HG03060 (cell line): Measurements from ENCODE around the gene SERINC4.
"Not testable (repeated sequence)": the region's sequence is repeated elsewhere in the genome, so short reads cannot be mapped to it uniquely, and the experiment has no call there.

ENCODE experiments used
- ATAC-seq: cut with Tn5 transposase; IDR thresholded peaks from one replicate; pipeline ENCODE4 v1.9.1; 2021; ENCODE audit warnings: low read depth, moderate number of reproducible peaks; ENCODE audit not compliant: unreplicated experiment

Gene SERINC4

DNA sequence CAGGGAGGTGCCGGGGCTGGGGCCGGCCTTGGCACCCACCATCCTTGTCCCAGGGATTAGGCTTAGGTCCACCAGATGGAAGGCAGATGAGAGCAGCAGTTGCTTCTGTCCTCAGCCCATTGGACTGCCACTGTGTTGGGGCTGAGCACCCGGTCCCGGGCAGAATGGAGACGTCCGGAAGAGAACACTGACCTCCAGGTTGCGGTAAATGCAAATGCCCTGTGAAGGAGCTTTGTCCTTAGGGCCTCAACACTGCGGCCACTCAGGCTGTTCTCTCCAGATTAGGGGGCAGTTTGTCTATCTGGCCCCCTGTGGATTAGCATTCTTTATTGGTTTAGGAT lies at the start of gene SERINC4:
Gene SERINC4, minus strand, starts transcription at position 276 of the 341 bp plus-strand sequence. Its CDS starts 234 bp downstream, at position 42.
- no peak for ATAC-seq

DNA sequence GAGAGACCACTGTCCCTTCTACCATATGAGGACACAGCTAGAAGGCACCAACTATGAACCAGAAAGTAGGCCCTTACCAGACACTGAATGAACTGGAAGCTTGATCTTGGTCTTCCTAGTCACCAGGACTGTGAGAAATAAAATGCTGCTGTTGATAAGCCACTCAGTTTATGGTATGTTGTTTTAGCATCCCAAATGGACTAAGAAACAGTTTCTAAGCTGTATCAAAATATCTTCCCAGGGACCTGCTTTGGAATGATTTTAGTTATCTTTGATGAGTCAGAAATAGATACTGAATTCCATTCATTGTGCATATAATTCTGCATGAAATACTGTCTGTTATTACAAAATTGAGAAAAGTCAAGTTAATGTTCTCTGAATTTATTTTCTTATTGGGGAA lies 45.4 kb upstream of the SERINC4 start:
- no peak for ATAC-seq

DNA sequence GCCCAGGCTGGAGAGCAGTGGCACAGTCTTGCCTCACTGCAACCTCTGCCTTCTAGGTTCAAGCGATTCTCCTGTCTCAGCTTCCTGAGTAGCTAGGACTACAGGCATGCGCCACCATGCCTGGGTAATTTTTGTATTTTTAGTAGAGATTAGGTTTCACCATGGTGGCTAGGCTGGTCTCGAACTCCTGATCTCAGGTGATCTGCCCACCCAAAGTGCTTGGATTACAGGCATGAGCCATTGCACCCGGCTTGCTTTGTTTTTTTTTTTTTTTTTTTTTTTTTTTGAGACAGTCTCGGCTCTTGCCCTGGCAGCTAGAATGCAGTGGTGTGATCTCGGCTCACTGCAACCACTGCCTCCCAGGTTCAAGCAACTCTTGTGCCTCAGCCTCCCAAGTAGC lies 32.5 kb upstream of the SERINC4 start:
- not testable (repeated sequence) for ATAC-seq

DNA sequence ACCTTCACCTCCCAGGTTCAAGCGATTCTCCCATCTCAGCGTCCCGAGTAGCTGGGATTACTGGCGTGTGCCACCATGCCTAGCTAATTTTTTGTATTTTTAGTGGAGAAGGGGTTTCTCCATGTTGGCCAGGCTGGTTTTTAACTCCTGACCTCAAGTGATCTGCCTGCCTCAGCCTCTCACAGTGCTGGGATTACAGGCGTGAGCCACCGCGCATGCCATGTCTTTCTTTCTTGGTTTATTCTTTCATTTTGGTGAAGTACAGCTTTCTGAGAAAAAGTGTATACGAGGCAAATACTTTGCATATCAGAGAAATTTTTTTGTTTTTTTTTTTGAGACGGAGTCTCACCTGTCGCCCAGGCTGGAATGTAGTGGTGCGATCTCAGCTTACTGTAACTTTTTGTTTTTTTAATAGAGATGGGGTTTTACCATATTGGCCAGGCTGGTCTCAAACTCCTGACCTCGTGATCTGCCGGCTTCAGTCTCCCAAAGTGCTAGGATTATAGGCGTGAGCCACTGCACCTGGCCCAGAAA lies 31.6 kb upstream of the SERINC4 start:
- not testable (repeated sequence) for ATAC-seq

DNA sequence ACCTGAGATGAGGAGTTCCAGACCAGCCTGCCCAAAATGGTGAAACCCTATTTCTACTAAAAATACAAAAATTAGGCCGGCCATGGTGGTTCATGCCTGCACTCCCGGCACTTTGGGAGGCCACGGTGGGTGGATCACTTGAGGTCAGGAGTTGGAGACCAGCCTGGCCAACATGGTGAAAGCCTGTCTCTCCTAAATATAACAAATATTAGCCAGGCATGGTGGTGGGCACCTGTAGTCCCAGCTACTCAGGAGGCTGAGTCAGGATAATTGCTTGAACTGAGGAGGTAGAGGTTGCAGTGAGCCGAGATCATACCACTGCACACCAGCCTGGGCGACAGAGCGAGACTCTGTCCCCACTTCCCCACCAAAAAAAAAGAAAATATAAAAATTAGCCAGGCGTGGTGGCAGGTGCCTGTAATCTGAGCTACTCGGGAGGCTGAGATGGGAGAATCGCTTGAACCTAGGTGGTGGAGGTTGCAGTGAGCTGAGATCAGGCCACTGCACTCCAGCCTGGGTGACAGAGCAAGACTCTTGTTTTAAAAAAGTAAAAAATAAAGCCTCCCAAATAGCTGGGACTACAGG lies 30.8 kb upstream of the SERINC4 start:
- ATAC-seq = not testable (repeated sequence)

DNA sequence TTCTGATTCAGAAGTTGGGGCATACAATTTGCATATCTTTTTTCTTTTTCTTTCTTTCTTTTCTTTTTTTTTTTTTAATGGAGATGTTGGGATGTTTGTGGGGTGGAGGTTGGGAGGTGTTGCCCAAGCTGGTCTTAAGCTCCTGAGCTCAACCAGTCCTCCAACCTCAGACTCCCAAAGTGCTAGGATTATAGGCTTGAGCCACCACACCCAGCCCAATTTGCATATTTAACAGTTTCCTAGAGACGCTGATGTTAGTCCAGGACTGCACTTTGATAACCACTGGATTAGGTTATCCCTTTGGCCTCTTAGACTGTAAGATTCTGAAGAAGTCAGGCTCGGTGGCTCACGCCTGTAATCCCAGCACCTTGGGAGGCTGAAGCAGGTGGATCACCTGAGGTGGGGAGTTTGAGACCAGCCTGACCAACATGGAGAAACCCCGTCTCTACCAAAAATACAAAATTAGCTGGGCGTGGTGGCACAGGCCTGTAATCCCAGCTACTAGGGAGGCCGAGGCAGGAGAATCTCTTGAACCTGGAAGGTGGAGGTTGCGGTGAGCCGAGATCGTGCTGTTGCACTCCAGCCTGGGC lies 30.0 kb upstream of the SERINC4 start:
- not testable (repeated sequence) for ATAC-seq

DNA sequence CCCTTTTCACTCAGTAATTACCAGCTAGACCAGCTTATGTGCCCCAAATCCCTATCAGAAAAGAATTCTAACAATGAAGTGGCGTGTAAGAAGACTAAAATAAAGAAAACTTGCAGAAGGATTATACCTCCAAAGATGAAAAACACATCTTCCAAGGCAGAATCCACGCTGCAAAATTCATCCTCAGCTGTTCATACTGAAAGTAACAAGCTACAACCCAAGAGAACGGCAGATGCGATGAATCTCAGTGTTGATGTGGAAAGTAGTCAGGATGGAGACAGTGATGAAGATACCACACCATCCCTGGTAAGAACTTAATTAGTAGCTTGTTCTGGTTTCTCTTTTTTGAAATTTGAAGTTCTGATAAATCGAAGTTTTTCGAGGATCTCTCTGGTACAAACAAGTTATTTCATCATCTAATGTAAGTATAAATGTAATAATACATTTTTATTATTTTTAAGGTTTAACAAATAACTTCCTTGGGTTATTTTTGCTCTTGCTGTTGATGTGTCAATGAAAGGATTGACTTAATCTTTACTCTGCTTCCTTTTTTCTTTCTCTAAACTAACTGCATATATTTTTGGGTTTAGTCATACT lies 28.1 kb upstream of the SERINC4 start:
- ATAC-seq = no peak

DNA sequence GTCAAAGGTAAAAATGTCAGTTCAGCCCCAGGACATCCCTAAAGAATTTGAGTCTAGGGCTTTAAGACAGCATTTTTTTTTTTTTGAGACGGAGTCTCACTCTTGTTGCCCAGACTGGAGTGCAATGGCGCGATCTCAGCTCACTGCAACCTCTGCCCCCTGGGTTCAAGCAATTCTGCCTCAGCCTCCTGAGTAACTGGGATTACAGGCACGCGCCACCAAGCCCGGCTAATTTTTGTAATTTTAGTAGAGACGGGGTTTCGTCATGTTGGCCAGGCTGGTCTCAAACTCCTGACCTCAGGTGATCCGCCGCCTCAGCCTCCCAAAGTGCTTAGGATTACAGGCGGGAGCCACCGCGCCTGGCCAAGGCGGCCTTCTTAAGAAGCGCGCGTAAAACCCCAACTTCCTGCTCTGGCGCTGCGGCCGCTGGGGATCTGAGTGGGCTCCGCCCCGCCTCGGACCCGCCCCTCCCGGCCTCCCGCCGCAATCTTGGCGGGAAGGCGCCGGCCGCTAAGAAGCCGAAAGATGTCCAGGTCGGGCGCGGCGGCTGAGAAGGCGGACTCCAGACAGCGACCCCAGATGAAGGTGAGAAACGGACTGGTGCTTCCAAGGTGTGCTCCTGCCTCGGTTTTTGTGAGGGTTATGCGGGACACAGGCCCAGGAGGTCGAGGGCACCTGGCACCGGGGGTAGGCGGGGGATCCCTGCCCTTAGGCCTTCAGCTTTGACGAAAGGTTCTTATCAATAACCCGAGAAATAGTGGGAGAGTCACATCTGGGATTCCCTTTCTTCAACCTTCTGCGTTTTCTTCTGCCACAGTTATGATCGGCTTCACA lies 26.7 kb upstream of the SERINC4 start, which contains the start of gene WDR76:
Gene WDR76, plus strand, starts transcription at position 495 of the 834 bp plus-strand sequence. Its CDS starts 31 bp downstream, at position 526.
- ATAC-seq = no peak

DNA sequence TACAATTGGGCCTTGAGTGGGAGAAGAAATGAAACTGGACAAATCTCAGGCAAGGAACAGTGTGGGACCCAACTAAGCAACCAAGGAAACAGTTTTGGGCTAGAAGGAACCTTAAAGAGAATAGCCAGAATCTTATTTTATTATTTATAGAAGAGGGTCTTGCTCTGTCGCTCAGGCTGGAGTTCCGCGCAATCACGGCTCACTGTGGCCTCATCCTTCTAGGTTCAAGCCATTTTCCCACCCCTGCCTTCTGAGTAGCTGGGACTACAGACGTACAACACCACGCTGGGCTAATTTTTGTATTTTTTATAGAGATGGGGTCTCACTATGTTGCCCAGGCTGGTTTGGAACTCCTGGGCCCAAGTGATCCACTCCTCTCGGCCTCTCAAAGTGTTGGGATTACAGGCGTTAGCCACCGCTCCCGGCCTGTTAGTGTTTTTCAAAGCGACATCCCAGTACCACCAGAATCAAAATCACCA lies 26.0 kb upstream of the SERINC4 start:
- ATAC-seq = no peak

DNA sequence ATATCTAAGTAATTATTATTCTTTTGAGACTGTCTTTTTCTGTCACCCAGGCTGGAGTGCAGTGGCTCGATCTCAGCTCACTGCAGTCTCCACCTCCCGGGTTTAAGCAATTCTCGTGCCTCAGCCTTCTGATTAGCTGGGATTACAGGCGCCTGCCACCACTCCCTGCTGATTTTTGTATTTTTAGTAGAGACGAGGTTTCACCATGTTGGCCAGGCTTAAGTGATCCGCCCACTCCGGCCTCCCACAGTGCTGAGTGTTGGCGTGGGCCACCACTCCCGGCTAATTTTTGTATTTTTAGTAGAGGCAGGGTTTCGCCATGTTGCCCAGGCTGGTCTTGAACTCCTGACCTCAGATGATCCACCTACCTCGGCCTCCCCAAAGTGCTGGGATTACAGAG lies 25.3 kb upstream of the SERINC4 start:
- not testable (repeated sequence) for ATAC-seq

DNA sequence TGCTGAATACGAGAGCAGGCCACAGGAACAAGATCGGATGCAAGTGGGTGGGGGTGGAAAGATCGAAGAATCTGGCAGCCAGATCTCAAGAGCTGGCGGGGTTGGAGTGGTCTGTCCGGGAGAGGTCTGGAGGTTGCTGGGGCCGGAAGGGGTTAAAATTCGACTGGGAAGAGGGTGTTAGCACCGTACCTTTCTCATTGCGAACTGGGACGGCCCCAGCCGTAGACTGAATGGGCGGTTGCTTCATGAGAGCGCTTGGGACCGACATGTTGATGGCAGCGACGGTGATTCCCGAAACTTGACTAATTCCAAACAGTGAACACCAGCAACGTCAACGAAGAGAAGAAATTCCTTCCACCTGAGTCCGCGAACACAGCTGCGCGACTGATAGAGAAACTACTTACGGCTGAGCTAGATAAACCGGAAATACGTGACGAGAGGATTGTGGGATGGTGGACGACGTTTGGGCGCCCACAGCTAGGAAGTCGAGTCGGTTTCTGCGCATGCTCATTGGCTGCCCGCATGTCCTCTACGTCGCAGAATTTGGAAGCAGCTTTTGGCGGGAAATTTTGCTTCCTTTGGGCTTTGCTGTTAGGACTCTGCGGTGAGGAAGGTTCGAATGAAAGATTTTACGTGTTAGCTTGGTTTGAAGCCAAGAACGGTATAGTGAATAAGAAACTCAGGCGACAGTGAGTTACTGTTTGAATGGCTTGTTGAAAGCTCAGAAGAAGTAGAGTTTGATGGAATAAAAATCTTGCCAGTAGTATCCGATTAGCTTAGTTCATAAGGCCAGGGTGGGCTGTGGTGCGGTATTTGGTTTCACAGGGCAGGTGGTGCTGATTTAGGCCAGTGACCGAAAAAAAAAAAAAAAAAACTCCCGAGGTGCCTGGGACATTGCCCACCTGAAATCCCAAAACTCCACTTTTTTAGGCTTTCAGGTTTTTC lies 24.6 kb upstream of the SERINC4 start, which contains the start of gene MFAP1:
Gene MFAP1, minus strand, starts transcription at position 389 of the 945 bp plus-strand sequence. Its CDS starts 121 bp downstream, at position 268.
- ATAC-seq = peak; percentile 79

DNA sequence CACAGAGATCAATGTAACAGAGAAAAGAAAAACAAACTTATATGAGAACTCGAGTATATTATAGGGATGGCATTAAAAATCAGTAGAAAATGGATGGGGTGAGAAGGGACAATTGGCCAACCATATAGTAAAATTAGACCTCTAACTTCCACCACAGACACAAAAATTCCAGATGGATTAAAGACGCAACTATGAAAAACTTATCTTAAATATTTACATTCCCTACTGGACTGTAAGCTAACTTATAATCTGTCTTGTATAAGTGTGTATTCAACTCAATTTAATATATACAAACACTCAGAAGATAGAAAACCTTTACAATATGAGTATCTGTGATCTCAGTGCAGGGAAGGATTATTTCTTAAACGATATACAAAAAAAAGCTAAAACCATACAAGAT lies 21.5 kb upstream of the SERINC4 start:
- ATAC-seq = no peak

DNA sequence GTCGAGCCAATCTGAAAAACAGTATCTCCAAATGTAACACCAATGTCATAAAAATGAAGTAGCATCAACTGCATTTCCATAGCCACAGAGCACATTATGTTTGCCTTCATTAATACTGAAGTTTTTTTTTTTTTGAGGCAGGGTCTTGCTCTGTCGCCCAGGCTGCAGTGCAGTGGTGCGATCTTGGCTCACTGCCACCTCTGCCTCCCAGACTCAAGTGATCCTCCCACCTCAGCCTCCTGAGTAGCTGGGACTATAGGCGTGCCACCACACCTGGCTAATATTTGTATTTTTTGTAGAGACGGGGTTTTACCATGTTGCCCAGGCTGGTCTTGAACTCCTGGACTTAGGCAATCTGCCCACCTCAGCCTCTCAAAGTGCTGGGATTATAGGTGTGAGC lies 15.0 kb upstream of the SERINC4 start:
- ATAC-seq = not testable (repeated sequence)

DNA sequence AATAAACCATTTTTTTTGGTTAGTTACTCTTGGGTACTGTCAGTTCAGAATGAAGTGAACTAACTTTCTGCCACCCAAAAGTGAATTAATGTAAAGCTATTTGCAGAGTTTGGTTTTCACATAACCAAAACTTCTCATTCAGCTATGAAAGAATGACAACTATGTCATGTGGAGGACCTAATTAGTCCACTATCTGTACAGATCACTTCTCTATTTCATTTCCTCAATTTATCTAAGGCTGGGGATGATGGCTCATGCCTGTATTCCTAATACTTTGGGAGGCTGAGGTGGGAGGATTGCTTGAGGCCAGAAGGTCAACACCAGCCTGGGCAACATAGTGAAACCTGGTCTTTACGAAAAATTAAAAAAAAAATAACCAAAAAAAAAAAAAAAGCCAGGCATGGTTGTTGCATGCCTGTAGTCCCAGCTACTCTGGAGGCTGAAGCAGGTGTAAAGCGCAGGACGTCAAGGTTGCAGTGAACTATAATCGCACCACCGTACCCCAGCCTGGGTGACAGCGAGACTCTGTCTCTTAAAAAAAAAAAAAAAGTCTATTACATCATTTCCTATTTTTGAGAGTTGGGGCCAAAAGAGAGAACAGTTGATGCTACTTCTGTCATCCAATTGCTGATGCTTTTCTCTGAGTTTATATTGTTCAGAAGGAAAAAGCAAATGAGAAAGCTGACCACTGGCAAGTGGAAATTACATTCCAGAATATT lies 9.1 kb upstream of the SERINC4 start:
- no peak for ATAC-seq

DNA sequence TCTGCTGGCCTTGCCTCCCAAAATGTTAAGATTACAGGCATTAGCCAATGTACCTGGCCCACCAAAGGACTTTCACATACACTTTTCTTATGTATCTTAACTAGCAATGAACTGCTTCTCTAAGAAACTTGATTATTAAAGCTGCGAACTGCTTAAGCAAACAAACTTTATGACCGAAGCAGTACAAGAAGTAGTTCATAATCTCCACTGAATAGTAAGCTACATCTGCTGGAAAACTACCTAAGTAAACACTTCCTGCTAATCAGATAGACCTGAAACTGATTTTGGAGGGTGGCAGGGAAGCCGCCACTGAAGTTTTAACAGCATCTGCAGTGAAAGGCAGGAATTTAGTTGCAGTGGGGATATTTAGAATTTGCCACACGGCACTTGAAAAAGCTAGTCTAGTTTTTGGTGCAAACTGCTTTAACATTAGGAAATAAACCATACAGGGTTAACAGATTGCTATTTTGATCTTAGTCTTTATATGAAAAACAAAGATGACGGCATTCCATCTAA lies 8.5 kb upstream of the SERINC4 start:
- no peak for ATAC-seq

DNA sequence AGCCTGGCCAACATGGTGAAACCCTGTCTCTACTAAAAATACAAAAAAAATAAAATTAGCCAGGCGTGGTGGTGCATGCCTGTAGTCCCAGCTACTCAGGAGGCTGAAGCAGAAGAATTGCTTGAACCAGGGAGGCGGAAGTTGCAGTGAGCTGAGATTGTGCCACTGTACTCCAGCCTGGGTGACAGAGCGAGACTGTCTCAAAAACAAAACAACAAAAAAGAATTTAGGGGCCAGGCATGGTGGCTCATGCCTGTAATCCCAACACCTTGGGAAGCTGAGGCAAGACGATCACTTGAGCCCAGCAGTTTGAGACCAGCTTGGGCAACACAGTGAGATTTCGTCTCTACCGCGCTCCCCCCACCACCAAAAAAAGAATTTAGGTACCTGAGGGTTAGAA lies 2.7 kb upstream of the SERINC4 start:
- ATAC-seq = not testable (repeated sequence)

DNA sequence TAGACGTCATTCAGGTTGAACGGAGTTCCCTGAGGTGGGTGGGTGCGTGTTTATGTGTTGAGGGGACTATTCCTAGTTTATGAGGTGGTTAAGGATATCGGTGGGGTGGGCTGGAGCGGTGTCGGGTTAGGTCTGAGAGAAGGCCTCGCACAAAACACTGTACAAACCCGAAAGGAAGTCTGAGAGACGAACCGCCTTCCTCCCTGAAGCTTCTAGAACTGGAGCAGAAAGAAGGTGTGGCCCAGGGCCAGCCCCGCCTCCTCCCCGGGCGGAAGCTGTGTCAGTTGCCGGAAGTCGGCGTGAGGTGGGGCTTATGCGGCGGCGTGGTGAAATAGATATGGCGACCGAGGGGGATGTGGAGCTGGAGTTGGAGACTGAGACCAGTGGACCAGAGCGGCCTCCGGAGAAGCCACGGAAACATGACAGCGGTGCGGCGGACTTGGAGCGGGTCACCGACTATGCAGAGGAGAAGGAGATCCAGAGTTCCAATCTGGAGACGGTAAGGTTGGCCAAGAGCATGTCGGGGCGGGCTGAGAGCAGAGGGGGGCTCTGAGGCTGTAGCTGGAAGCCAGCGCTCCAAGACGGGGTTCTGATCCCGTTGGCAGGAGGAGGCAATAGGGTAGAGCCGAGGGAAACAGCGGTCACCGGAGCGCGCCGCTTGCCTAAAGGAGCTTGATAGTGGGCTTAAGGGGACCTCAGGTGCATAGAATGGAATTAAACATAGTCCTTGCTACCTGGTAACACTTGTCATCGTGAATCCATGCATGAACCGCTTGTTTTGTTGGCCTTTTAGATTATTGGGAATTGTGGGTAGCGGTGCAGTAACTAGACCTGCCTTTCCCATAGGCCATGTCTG lies 494 bp upstream of the SERINC4 start, which contains the start of gene HYPK:
Gene HYPK, plus strand, starts transcription at position 314 of the 856 bp plus-strand sequence. Its CDS starts 24 bp downstream, at position 338.
- peak; percentile 55 for ATAC-seq
